Superior temporal gyrus (tissue), 1 donor: ENCODE results near the gene CSTB.

Experiments
- DNase-seq: peaks from one replicate; pipeline ENCODE4 v3.0.0-alpha.2; 2016; ENCODE audit errors: extremely low spot score

The CSTB gene

GRCh38 chr21:43728467-43729390 lies 47.4 kb downstream of the CSTB start:
- DNase-seq = peak; percentile 91

GRCh38 chr21:43728154-43728466 lies 48.0 kb downstream of the CSTB start:
- DNase-seq = no peak

GRCh38 chr21:43727519-43728153 lies 48.5 kb downstream of the CSTB start:
- DNase-seq = peak; percentile 42

- no peak for DNase-seq
These were observed 49.2 kb downstream of the CSTB start for GRCh38 chr21:43726686-43727518.
